ENCODE results near the gene OR5A1.

The OR5A1 gene

GRCh38 chr11:59480359-59480758 is 44.1 kb downstream of the OR5A1 start:
- DNase-seq: no peak

All from NCI-H446 treated with DMSO at 0.1 percent for 48 hours (cell line).